SU-DHL-6 (cell line): Measurements from ENCODE around the gene GPR35.

Source experiments
- EZH2phosphoT487 ChIP-seq: fragments of 200-600 bp; sonication (generic), shearing (Covaris generic); conservative IDR thresholded peaks from 2 replicates; pipeline ENCODE4 v1.6.1; 2018; ENCODE audit warnings: mild to moderate bottlenecking, antibody characterized with exemption, low read length, moderate library complexity, mixed read lengths
- TF ChIP-seq, protein P1 (sequence below): fragments of 200-600 bp; sonication (generic); IDR thresholded peaks from one replicate; pipeline ENCODE4 v1.5.1; 2017; ENCODE audit warnings: antibody characterized with exemption, mild to moderate bottlenecking, low read length, moderate library complexity; ENCODE audit not compliant: insufficient read depth, poor library complexity, severe bottlenecking

- no peak for TF ChIP-seq EZH2phosphoT487
- TF ChIP-seq, protein P1, sequence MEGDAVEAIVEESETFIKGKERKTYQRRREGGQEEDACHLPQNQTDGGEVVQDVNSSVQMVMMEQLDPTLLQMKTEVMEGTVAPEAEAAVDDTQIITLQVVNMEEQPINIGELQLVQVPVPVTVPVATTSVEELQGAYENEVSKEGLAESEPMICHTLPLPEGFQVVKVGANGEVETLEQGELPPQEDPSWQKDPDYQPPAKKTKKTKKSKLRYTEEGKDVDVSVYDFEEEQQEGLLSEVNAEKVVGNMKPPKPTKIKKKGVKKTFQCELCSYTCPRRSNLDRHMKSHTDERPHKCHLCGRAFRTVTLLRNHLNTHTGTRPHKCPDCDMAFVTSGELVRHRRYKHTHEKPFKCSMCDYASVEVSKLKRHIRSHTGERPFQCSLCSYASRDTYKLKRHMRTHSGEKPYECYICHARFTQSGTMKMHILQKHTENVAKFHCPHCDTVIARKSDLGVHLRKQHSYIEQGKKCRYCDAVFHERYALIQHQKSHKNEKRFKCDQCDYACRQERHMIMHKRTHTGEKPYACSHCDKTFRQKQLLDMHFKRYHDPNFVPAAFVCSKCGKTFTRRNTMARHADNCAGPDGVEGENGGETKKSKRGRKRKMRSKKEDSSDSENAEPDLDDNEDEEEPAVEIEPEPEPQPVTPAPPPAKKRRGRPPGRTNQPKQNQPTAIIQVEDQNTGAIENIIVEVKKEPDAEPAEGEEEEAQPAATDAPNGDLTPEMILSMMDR = no peak
Observed at GRCh38 chr2:240640939-240641338, 15.7 kb downstream of the GPR35 start.
